Measurements from ENCODE around the gene BNC2. TPM values are rescaled to one million over a fixed set of nuclear protein-coding genes. Genes with fewer than 3 reads are reported as not detected.
A peak's percentile ranks its signal among the peaks of the same experiment; 100 is the strongest.

BNC2 gene
- total RNA-seq, 1 donor, result 53.9 TPM

GRCh38 chr9:16637218-16637617, 233.3 kb downstream of the BNC2 start:
- Histone ChIP-seq H3K4me2 (ENCODE audit: insufficient read depth, low read length) (no peak overlapping the region), H3K4me3 (ENCODE audit: insufficient read depth, low read length) (no peak overlapping the region), H2AFZ (ENCODE audit: low read length) (no peak overlapping the region), H3K36me3 (ENCODE audit: insufficient read depth, low read length) (no peaks in the 10 kb centered on the region), H3K27me3 (ENCODE audit: insufficient read depth, low read length) (no peaks in the 10 kb centered on the region), H3K27ac (ENCODE audit: low read depth, low read length) (no peak overlapping the region), H3K4me1 (ENCODE audit: insufficient read depth, low read length) (no peaks in the 10 kb centered on the region), H3K9me3 (ENCODE audit: low read depth, low read length) (no peaks in the 10 kb centered on the region), H3K79me2 (ENCODE audit: insufficient read depth, low read length) (peaks cover 47% of the 10 kb centered on the region), H4K20me1 (ENCODE audit: insufficient read depth, low read length) (no peaks in the 10 kb centered on the region)
- DNase-seq (ENCODE audit: insufficient read length, low spot score, missing footprints), result no peak
- no peak for TF ChIP-seq CTCF (IDR thresholded peaks at IDR 0.05; ENCODE audit: extremely low read depth, low read depth, low read length)

GRCh38 chr9:16633794-16634193, 236.7 kb downstream of the BNC2 start:
- H3K27me3 ChIP-seq (ENCODE audit: insufficient read depth, low read length), result no peaks in the 10 kb centered on the region
- no peak for TF ChIP-seq CTCF (IDR thresholded peaks at IDR 0.05; ENCODE audit: extremely low read depth, low read depth, low read length)
- H3K4me2 ChIP-seq (ENCODE audit: insufficient read depth, low read length), result no peak overlapping the region
- no peaks in the 10 kb centered on the region for H4K20me1 ChIP-seq (ENCODE audit: insufficient read depth, low read length)
- H2AFZ ChIP-seq (ENCODE audit: low read length), result no peak overlapping the region
- H3K4me1 ChIP-seq (ENCODE audit: insufficient read depth, low read length), result peaks cover 4% of the 10 kb centered on the region
- H3K36me3 ChIP-seq (ENCODE audit: insufficient read depth, low read length), result no peaks in the 10 kb centered on the region
- H3K9me3 ChIP-seq (ENCODE audit: low read depth, low read length), result no peaks in the 10 kb centered on the region
- H3K79me2 ChIP-seq (ENCODE audit: insufficient read depth, low read length), result peaks cover 43% of the 10 kb centered on the region
- no peak overlapping the region for H3K27ac ChIP-seq (ENCODE audit: low read depth, low read length)
- DNase-seq (ENCODE audit: insufficient read length, low spot score, missing footprints), result no peak
- H3K4me3 ChIP-seq (ENCODE audit: insufficient read depth, low read length), result no peak overlapping the region

GRCh38 chr9:16628413-16628812, 242.1 kb downstream of the BNC2 start:
- Histone ChIP-seq H3K27me3 (ENCODE audit: insufficient read depth, low read length) (no peaks in the 10 kb centered on the region), H4K20me1 (ENCODE audit: insufficient read depth, low read length) (no peaks in the 10 kb centered on the region), H2AFZ (ENCODE audit: low read length) (peak overlapping the region; percentile 2), H3K4me3 (ENCODE audit: insufficient read depth, low read length) (peak overlapping the region; percentile 58), H3K27ac (ENCODE audit: low read depth, low read length) (peak overlapping the region; percentile 91), H3K79me2 (ENCODE audit: insufficient read depth, low read length) (peaks cover 53% of the 10 kb centered on the region), H3K4me1 (ENCODE audit: insufficient read depth, low read length) (peaks cover 45% of the 10 kb centered on the region), H3K4me2 (ENCODE audit: insufficient read depth, low read length) (peak overlapping the region; percentile 85), H3K36me3 (ENCODE audit: insufficient read depth, low read length) (no peaks in the 10 kb centered on the region), H3K9me3 (ENCODE audit: low read depth, low read length) (no peaks in the 10 kb centered on the region)
- TF ChIP-seq CTCF (IDR thresholded peaks at IDR 0.05; ENCODE audit: extremely low read depth, low read depth, low read length), result no peak
- peak; percentile 15 for DNase-seq (ENCODE audit: insufficient read length, low spot score, missing footprints)

- Histone ChIP-seq H3K4me1 (ENCODE audit: insufficient read depth, low read length) (peaks cover 45% of the 10 kb centered on the region), H3K27ac (ENCODE audit: low read depth, low read length) (peak overlapping the region; percentile 91), H4K20me1 (ENCODE audit: insufficient read depth, low read length) (no peaks in the 10 kb centered on the region), H3K9me3 (ENCODE audit: low read depth, low read length) (no peaks in the 10 kb centered on the region), H3K4me3 (ENCODE audit: insufficient read depth, low read length) (peak overlapping the region; percentile 58), H2AFZ (ENCODE audit: low read length) (peak overlapping the region; percentile 2), H3K4me2 (ENCODE audit: insufficient read depth, low read length) (peak overlapping the region; percentile 85), H3K27me3 (ENCODE audit: insufficient read depth, low read length) (no peaks in the 10 kb centered on the region), H3K36me3 (ENCODE audit: insufficient read depth, low read length) (no peaks in the 10 kb centered on the region), H3K79me2 (ENCODE audit: insufficient read depth, low read length) (peaks cover 56% of the 10 kb centered on the region)
- peak; percentile 76 for DNase-seq (ENCODE audit: insufficient read length, low spot score, missing footprints)
- no peak for TF ChIP-seq CTCF (IDR thresholded peaks at IDR 0.05; ENCODE audit: extremely low read depth, low read depth, low read length)
Observed at GRCh38 chr9:16627967-16628366, 242.5 kb downstream of the BNC2 start.
